ENCODE data around the gene ROR2.
"Not testable (repeated sequence)": the region's sequence is repeated elsewhere in the genome, so short reads cannot be mapped to it uniquely, and the experiment has no call there.

GRCh38 chr9:91909256-91909655 is 40.8 kb downstream of the ROR2 start:
- not testable (repeated sequence) for TF ChIP-seq POLR2A, TAF1, POLR2AphosphoS5 (IDR thresholded peaks at IDR 0.05; ENCODE audit: low read depth, low read length)
